Activated CD8-positive, alpha-beta T cell treated with anti-CD3 and anti-CD28 coated beads for 36 hours (primary cell): ENCODE results near the gene ZNF236. TPM values are rescaled to one million over a fixed set of nuclear protein-coding genes. Genes with fewer than 3 reads are reported as not detected.

Experiments
- ATAC-seq: fragments of 200-7000 bp; cut with Tn5 transposase; one replicate; pipeline ENCODE4 v1.10.0; 2021; ENCODE audit warnings: mild to moderate bottlenecking, moderate library complexity
- CTCF ChIA-PET: fragments of 350-600 bp; sonication (Branson Sonifier 250); formaldehyde crosslinking; loops from one replicate; lab custom pipeline; 2021; ENCODE audit warnings: antibody characterized with exemption; lab: Charles Lee
- POLR2A ChIA-PET: fragments of 350-600 bp; sonication (Branson Sonifier 250); formaldehyde crosslinking; loops from one replicate; lab custom pipeline; 2021; ENCODE audit warnings: antibody characterized with exemption; lab: Charles Lee
- DNase-seq: peaks from one replicate; pipeline ENCODE4 v3.0.0-alpha.2; 2020
- H3K27ac Mint-ChIP-seq: one replicate; pipeline ENCODE4 v1.8.0; 2021; ENCODE audit warnings: mild to moderate bottlenecking, mixed read lengths
- H3K27me3 Mint-ChIP-seq: one replicate; pipeline ENCODE4 v1.8.0; 2021; ENCODE audit warnings: mixed read lengths
- H3K36me3 Mint-ChIP-seq: one replicate; pipeline ENCODE4 v1.8.0; 2021; ENCODE audit warnings: low read depth, mixed read lengths
- H3K4me1 Mint-ChIP-seq: one replicate; pipeline ENCODE4 v1.8.0; 2021; ENCODE audit warnings: low read depth, mixed read lengths
- H3K4me3 Mint-ChIP-seq: one replicate; pipeline ENCODE4 v1.8.0; 2021; ENCODE audit warnings: mild to moderate bottlenecking, moderate library complexity, mixed read lengths
- H3K9me3 Mint-ChIP-seq: one replicate; pipeline ENCODE4 v1.8.0; 2021; ENCODE audit warnings: mixed read lengths
- CTCF ChIP-seq: fragments of 200-600 bp; IDR thresholded peaks from one replicate; pipeline ENCODE4 v1.8.0; 2022; ENCODE audit warnings: antibody characterized with exemption, mild to moderate bottlenecking
- intact Hi-C: fragments of 100-400 bp; cut with micrococcal nuclease; formaldehyde crosslinking; loops from one replicate; pipeline ENCODE4 v1.10.0; 2022
- total RNA-seq, 2 experiments: library from RNA; stranded (reverse); gene quantifications; one replicate each; pipeline ENCODE4 v1.2.3, GENCODE V29; 2021

Gene ZNF236
- total RNA-seq, 2 experiments from 2014 or later, result 12.7 to 15.2 TPM

GRCh38 chr18:76817888-76818611, 4.3 kb upstream of the ZNF236 start:
- Mint-ChIP-seq H3K4me1 (peaks cover 30% of the 10 kb centered on the region), H3K27ac (no peak overlapping the region), H3K4me3 (no peak overlapping the region), H3K27me3 (no peaks in the 10 kb centered on the region), H3K36me3 (peaks cover 21% of the 10 kb centered on the region), H3K9me3 (no peaks in the 10 kb centered on the region)
- intact Hi-C loops, result no loop called here
- CTCF ChIA-PET, result interaction anchor here (7.7 kb wide), 1 partner anchor 15 kb away, joined by 85 read pairs; no protein-coding TSS in a partner anchor
- TF ChIP-seq CTCF, result no peak
- DNase-seq, result no peak
- ATAC-seq, result no peak
- POLR2A ChIA-PET, result interaction anchor here (0.7 kb wide), 1 partner anchor 237 kb away, joined by 3 read pairs; no protein-coding TSS in a partner anchor

GRCh38 chr18:76819411-76820136, 2.8 kb upstream of the ZNF236 start:
- peaks cover 41% of the 10 kb centered on the region for H3K4me1 Mint-ChIP-seq
- TF ChIP-seq CTCF, result no peak
- ATAC-seq (no peak), DNase-seq (no peak)
- H3K27me3 Mint-ChIP-seq, result no peaks in the 10 kb centered on the region
- intact Hi-C loops, result no loop called here
- H3K36me3 Mint-ChIP-seq, result peaks cover 24% of the 10 kb centered on the region
- peak overlapping the region; percentile 44 for H3K4me3 Mint-ChIP-seq
- H3K27ac Mint-ChIP-seq, result no peak overlapping the region
- POLR2A ChIA-PET, result interaction anchor here (0.8 to 1.3 kb wide), 4 partner anchors 17 to 40 kb away, joined by 3 to 6 read pairs (median 4); no protein-coding TSS in a partner anchor
- CTCF ChIA-PET, result interaction anchor here (1.1 to 7.7 kb wide), 2 partner anchors 14 to 17 kb away, joined by 3 to 85 read pairs; no protein-coding TSS in a partner anchor
- H3K9me3 Mint-ChIP-seq, result no peaks in the 10 kb centered on the region

- ChIA-PET CTCF (interaction anchor here (1.0 to 7.7 kb wide), 3 partner anchors 19 to 102 kb away, joined by 3 to 85 read pairs (median 3); no protein-coding TSS in a partner anchor), POLR2A (interaction anchor here (0.7 to 1.9 kb wide), 3 partner anchors 10 to 38 kb away, joined by 3 to 6 read pairs (median 6); no protein-coding TSS in a partner anchor)
- no peak for TF ChIP-seq CTCF
- Mint-ChIP-seq H3K36me3 (peaks cover 17% of the 10 kb centered on the region), H3K9me3 (no peaks in the 10 kb centered on the region), H3K27me3 (no peaks in the 10 kb centered on the region), H3K4me1 (peaks cover 47% of the 10 kb centered on the region), H3K4me3 (peak overlapping the region; percentile 91), H3K27ac (peak overlapping the region; percentile 93)
- peak; percentile 6 for ATAC-seq
- intact Hi-C loops, result no loop called here
- DNase-seq, result peak; percentile 22
These were observed 942 bp upstream of the ZNF236 start for GRCh38 chr18:76821356-76821874.

- no peak for TF ChIP-seq CTCF
- Mint-ChIP-seq H3K27ac (peak overlapping the region; percentile 93), H3K9me3 (no peaks in the 10 kb centered on the region), H3K36me3 (peaks cover 15% of the 10 kb centered on the region), H3K27me3 (no peaks in the 10 kb centered on the region), H3K4me3 (peak overlapping the region; percentile 91), H3K4me1 (peaks cover 43% of the 10 kb centered on the region)
- ATAC-seq, result peak; percentile 54
- peak; percentile 61 for DNase-seq
- ChIA-PET CTCF (interaction anchor here (1.0 to 7.7 kb wide), 3 partner anchors 19 to 102 kb away, joined by 3 to 85 read pairs (median 3); no protein-coding TSS in a partner anchor), POLR2A (interaction anchor here (1.0 to 2.6 kb wide), 4 partner anchors 9 to 23 kb away, joined by 4 to 6 read pairs (median 5); no protein-coding TSS in a partner anchor)
- intact Hi-C loops, result no loop called here
These were observed 367 bp upstream of the ZNF236 start for GRCh38 chr18:76821875-76822505.
